ENCODE measurements around the gene CD27.
A peak's percentile ranks its signal among the peaks of the same experiment; 100 is the strongest.
"Not testable (repeated sequence)": the region's sequence is repeated elsewhere in the genome, so short reads cannot be mapped to it uniquely, and the experiment has no call there.

The CD27 gene

GRCh38 chr12:6444704-6445688 is at the start of gene CD27:
TSS of gene CD27 (plus strand) at chr12:6444955. CDS start at chr12:6445096, 141 bp downstream.
- no peak for DNase-seq (ENCODE audit: low read depth in 2 of 2)

DNA sequence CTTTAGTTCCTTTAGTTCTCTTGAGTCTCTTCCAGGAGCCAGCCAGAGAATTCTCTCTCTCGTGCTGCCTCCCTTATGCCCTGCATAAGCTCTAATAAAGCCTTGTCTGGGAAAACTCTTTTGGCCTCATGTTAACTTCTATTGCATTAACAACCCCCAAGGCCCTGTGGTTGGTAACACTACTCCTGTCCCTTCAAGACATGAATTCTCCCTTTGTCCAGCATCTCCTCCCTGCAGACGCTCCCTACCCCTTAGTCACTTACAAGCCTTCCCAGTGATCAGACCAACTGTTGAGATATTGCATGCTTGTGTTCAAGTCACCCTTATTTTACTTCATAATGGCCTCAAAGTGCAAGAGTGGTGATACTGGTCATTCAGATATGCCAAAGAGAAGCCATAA is 48.7 kb upstream of the CD27 start:
- DNase-seq (ENCODE audit: low read depth in 2 of 2): no peak

DNA sequence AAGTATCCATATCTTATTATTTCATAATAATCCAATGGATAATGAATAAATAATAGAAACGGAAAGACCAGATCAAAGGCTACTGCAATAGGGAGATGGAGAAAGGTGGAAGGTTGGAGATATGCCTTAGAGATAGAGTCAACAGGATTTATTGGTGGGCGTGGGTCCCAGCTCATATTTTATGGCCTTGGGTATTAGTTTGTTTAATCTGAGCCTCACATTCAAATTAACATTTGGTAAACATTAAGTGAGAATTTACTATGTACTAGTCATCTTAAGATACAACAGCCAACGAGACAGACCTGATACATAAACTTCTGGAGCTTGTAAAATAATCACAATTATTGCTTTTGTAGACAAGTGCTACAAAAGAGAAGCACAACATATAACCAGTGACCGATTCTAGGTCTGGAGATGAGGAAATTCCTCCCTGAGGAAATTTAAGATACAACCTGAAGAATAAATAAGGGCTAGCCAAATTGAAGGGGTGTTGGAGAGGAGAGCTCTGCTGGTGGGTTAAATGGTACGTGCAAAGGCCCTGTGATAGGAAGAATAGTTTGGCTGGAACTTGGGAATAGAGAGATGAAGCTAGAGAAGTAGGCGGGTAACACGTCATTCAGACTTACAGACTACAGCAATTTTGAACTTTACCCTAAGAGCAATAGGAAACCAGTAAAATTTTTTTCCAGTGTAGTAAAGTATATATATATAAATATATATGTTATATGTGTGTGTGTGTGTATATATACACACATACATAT is 44.7 kb upstream of the CD27 start:
- no peak for DNase-seq (ENCODE audit: low read depth in 2 of 2)

DNA sequence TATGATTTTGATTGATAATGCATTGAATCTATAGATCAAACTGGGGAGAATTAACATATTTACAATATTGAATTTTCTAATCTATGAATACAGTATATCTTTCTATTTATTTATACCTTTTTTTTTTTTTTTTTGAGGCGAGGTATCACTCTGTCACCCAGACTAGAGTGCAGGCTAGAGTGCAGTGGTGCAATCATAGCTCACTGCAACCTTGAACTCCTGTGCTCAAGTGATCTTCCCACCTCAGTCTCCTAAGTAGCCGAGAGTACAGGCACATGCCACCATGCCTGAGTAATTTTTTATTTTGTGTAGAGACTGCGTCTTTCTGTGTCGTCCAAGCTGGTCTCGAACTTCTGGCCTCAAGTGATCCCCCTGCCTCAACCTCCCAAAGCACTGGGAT is 40.4 kb upstream of the CD27 start:
- no peak for DNase-seq (ENCODE audit: low read depth in 2 of 2)

GRCh38 chr12:6405963-6406362 is 38.8 kb upstream of the CD27 start:
- DNase-seq (ENCODE audit: low read depth in 2 of 2): no peak

DNA sequence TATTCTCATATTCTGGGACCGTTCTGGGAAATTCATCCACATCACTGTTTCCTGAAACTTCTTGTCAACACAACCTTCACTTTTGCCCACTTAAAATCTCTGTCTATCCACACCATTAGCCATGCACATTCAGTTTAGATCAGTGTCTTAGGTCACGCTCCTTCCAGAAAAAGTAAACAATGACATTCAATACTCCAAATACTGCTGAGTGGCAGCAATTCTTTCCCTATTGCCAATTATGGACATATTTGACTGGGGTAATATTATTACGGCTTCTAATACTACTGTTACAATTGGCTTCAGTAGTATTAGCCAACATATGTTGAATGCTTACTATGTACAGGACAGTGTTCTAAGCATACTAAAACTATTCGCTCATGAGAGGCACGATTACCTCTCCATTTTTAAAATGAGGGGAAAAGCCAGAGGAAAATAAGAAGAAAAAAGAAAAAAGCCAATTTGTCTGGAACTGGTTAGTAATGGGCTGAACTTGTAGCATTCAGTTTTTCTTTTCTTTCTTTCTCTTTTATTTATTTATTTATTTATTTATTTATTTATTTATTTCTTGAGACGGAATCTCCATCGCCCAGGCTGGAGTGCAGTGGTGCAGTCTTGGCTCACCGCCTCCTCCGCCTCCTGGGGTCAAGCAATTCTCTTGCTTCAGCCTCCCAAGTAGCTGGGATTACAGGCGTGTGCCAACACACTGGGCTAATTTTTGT is 37.4 kb upstream of the CD27 start:
- DNase-seq (ENCODE audit: low read depth in 2 of 2): no peak

GRCh38 chr12:6416596-6416995 is 28.2 kb upstream of the CD27 start:
- no peak for DNase-seq (ENCODE audit: low read depth in 2 of 2)

GRCh38 chr12:6418796-6419195 is 26.0 kb upstream of the CD27 start:
- DNase-seq (ENCODE audit: low read depth in 2 of 2): no peak

DNA sequence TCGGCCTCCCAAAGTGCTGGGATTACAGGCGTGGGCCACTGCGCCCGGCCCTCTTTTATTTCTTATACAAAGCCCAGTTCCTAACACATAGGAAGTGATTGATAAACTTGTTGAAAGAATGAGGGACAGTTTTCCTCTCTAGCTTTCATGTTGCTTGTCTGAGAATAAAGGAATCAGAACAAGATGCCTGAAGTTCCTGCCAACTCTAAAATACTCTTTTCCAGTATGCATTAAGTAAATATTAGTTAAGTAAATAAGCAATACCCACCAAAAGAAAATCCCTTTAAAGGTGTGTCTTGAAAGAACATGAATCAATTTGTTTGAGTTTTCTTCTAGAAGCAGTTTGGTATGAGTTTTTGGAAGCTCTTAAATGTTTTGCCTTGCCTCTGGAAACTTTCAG is 24.4 kb upstream of the CD27 start:
- no peak for DNase-seq (ENCODE audit: low read depth in 2 of 2)

- peak in 1 of 2 donors; percentile 68 for DNase-seq (ENCODE audit: low read depth in 2 of 2)
These were observed 21.3 kb upstream of the CD27 start for GRCh38 chr12:6423267-6424007.

- DNase-seq (ENCODE audit: low read depth in 2 of 2): no peak
These were observed 20.8 kb upstream of the CD27 start for GRCh38 chr12:6424008-6424347.

DNA sequence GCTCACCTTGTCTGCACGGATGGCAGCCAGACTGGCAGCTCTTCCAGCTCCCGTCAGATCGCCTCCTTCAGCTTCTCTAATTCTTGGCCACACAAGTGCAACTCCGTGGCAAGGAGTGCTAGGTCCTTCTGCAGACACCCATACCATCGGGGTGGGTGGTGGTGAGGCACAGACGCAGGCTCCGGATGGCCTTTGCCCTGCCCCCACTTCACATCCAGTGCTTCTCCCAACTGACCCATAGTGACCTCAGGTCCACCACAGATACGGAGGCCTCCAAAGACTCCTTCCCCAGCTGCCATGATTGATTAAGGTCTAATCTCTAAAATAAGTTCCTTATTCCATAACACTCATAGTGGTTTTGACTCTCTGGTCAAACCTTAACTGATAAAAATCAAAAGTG is 19.9 kb upstream of the CD27 start:
- no peak for DNase-seq (ENCODE audit: low read depth in 2 of 2)

DNA sequence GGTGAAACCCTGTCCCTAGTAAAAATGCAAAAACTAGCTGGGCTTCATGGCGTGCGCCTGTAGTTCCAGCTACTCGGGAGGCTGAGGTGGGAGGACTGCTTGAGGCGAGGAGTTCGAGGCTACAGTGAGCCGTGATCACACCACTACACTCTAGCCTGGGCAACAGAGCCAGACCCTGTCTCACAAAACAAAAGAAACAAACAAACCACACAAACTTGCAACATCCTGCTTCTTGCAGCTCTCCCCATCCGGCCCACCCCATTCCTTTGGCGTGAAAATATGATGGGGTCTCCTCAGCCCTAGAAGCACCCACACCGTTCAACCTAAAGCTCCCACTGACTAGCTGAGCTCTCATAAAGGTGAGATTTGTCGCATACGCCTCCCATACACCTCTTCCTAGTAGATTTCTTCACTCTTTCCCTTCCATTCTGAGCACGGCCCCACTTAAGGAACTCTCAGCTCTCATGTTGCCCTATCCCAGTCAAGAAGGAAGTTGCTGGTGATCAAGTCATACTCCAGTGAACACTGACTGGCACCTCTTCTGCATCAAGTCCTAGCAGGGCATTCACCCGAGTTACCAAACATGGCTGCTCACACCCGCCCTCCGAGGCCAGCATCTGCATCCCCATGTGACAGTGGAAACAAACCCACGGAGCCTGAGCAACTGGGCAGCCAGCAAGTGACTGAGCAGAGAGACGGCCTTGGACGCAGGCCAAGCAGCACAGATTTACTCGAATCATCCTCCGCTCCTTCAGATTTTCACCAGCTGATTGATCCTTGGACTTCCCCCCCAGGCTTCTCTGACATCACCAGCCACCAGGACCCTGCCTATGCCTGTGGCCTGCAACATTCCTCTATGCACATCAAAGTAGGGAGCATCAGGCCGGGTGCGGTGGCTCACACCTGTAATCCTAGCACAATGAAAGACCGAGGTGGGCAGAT is 18.9 kb upstream of the CD27 start:
- no peak for DNase-seq (ENCODE audit: low read depth in 2 of 2)

GRCh38 chr12:6426882-6427671 is 17.7 kb upstream of the CD27 start:
- DNase-seq (ENCODE audit: low read depth in 2 of 2): peak; percentile 82 to 92

DNA sequence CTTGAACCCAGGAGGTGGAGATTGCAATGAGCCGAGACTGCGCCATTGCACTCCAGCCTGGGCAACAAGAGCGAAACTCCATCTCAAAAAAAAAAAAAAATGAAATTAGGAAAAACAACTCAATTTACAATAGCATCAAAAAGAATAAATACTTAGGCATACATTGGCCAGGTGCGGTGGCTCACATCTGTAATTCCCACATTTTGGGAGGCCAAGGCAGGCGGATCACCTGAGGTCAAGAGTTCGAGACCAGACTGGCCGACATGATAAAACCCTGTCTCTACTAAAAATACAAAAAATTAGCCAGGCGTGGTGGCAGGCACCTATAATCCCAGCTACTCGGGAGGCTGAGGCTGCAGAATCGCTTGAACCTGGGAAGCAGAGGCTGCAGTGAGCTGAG is 17.0 kb upstream of the CD27 start:
- DNase-seq (ENCODE audit: low read depth in 2 of 2): not testable (repeated sequence)

DNA sequence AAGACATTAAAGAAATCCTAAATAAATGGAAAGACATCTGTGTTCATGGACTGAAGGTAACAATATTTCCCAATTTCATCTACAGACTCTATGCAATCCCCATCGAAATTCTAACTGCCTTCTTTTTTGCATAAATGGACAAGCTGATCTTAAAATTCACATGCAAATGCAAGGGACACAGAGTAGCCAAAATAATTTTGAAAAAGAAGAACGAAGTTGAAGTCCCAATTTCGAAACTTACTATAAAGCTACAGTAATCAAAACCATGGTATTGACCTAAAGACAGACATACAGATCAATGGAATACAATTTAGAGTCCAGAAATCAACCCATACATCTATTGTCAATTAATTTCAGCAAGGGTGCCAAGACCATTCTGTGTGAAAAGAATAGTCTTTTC is 16.4 kb upstream of the CD27 start:
- no peak for DNase-seq (ENCODE audit: low read depth in 2 of 2)

GRCh38 chr12:6430124-6430989 is 14.4 kb upstream of the CD27 start:
- peak; percentile 48 to 49 for DNase-seq (ENCODE audit: low read depth in 2 of 2)

- no peak for DNase-seq (ENCODE audit: low read depth in 2 of 2)
These were observed 11.8 kb upstream of the CD27 start for GRCh38 chr12:6432991-6433390.
